T-helper 9 cell (primary cell): ENCODE data around the gene TAPBPL.
"Not testable (repeated sequence)": the region's sequence is repeated elsewhere in the genome, so short reads cannot be mapped to it uniquely, and the experiment has no call there.

Source experiments
- DNase-seq: peaks from one replicate; pipeline ENCODE4 v3.0.0-alpha.2; 2020
- total RNA-seq, 2 donors: gene quantifications; one replicate each; lab custom pipeline; 2026; lab: John Stamatoyannopoulos, UW

The TAPBPL gene
- 25.1 to 42.0 reads per million in 2 donors for total RNA-seq

DNA sequence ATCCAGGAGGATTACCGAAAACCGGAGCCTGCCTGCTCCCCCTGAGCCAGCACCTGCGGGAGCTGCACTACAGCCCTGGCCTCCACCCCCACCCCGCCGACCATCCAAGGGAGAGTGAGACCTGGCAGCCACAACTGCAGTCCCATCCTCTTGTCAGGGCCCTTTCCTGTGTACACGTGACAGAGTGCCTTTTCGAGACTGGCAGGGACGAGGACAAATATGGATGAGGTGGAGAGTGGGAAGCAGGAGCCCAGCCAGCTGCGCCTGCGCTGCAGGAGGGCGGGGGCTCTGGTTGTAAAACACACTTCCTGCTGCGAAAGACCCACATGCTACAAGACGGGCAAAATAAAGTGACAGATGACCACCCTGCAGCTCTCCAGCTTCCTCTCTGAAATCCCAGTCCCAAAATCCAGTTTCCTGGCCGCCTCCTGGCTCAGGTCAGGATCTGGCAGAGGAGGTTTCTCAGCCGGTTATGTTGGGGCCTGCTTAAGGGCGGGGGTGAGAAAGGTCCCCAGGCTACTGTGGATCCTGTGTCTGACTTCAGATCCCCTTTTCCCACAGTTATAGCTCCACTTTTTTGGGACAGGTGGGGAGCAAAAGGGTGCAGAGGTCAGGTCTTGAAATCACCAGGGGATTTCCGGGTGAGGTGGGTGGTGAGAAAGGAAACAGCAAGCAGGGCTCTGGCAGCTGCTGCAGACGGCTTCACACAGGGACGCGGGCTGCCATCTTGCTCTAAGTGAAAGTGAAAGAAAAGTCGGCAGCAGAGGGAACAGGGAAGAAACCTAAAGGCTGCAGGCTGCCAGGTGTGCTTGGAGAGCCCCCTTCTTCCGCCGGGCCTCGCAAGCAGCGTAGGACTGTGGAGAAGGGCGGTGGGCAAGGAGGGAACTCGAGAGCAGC lies at the start of gene TAPBPL:
Gene TAPBPL, plus strand, starts transcription at position 695 of the 897 bp plus-strand sequence. CDS start 207 bp downstream, outside the sequence.
- peak; percentile 66 for DNase-seq

GRCh38 chr12:6404390-6404789 lies 47.5 kb upstream of the TAPBPL start:
- DNase-seq, result no peak

- DNase-seq, result no peak
Observed at GRCh38 chr12:6405963-6406362, 45.9 kb upstream of the TAPBPL start.

GRCh38 chr12:6407236-6407954 lies 44.4 kb upstream of the TAPBPL start:
- no peak for DNase-seq

GRCh38 chr12:6416596-6416995 lies 35.2 kb upstream of the TAPBPL start:
- DNase-seq, result no peak

DNA sequence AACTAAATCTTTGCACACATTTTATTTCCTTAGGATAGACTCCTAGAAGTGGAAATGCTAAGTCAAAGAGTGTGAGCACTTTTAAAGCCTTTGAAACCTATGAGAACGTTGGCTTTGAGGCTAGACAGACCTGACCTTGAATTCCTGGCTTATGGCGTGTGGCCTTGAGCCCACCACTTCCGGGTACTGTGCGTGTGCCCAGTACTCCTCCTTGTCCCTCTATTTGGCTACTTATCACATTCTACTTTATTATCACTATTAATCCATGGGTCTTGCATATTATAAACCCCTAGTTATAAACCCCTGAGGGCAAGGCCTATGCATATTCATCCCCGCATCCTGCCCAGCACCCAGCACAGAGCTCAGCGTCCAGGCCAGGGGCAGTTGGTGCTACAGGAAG lies 33.0 kb upstream of the TAPBPL start:
- no peak for DNase-seq

GRCh38 chr12:6420364-6420763 lies 31.5 kb upstream of the TAPBPL start:
- no peak for DNase-seq

GRCh38 chr12:6423267-6424007 lies 28.4 kb upstream of the TAPBPL start:
- peak; percentile 62 for DNase-seq

DNA sequence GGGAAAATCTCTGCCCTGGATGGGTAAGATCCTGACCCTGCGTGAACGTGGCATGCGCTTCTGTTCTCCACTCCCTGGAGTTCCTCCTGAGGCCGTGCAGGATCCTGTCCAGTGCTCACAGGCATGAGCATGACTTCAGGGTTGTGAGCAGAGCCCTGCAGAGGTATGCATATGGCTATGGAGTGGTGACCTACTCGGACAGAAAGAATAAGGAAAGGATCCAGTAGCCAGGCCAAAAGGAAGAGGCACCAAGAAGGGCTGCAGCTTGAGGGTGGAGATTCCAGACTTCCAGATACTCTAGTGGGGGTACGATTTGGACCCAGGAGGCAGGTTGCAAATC lies 27.9 kb upstream of the TAPBPL start:
- DNase-seq, result no peak

DNA sequence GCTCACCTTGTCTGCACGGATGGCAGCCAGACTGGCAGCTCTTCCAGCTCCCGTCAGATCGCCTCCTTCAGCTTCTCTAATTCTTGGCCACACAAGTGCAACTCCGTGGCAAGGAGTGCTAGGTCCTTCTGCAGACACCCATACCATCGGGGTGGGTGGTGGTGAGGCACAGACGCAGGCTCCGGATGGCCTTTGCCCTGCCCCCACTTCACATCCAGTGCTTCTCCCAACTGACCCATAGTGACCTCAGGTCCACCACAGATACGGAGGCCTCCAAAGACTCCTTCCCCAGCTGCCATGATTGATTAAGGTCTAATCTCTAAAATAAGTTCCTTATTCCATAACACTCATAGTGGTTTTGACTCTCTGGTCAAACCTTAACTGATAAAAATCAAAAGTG lies 27.0 kb upstream of the TAPBPL start:
- DNase-seq, result no peak

DNA sequence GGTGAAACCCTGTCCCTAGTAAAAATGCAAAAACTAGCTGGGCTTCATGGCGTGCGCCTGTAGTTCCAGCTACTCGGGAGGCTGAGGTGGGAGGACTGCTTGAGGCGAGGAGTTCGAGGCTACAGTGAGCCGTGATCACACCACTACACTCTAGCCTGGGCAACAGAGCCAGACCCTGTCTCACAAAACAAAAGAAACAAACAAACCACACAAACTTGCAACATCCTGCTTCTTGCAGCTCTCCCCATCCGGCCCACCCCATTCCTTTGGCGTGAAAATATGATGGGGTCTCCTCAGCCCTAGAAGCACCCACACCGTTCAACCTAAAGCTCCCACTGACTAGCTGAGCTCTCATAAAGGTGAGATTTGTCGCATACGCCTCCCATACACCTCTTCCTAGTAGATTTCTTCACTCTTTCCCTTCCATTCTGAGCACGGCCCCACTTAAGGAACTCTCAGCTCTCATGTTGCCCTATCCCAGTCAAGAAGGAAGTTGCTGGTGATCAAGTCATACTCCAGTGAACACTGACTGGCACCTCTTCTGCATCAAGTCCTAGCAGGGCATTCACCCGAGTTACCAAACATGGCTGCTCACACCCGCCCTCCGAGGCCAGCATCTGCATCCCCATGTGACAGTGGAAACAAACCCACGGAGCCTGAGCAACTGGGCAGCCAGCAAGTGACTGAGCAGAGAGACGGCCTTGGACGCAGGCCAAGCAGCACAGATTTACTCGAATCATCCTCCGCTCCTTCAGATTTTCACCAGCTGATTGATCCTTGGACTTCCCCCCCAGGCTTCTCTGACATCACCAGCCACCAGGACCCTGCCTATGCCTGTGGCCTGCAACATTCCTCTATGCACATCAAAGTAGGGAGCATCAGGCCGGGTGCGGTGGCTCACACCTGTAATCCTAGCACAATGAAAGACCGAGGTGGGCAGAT lies 26.0 kb upstream of the TAPBPL start:
- no peak for DNase-seq

- peak; percentile 51 for DNase-seq
Observed at GRCh38 chr12:6426882-6427671, 24.8 kb upstream of the TAPBPL start.

GRCh38 chr12:6427796-6428195 lies 24.0 kb upstream of the TAPBPL start:
- not testable (repeated sequence) for DNase-seq

GRCh38 chr12:6428326-6428725 lies 23.5 kb upstream of the TAPBPL start:
- no peak for DNase-seq

DNA sequence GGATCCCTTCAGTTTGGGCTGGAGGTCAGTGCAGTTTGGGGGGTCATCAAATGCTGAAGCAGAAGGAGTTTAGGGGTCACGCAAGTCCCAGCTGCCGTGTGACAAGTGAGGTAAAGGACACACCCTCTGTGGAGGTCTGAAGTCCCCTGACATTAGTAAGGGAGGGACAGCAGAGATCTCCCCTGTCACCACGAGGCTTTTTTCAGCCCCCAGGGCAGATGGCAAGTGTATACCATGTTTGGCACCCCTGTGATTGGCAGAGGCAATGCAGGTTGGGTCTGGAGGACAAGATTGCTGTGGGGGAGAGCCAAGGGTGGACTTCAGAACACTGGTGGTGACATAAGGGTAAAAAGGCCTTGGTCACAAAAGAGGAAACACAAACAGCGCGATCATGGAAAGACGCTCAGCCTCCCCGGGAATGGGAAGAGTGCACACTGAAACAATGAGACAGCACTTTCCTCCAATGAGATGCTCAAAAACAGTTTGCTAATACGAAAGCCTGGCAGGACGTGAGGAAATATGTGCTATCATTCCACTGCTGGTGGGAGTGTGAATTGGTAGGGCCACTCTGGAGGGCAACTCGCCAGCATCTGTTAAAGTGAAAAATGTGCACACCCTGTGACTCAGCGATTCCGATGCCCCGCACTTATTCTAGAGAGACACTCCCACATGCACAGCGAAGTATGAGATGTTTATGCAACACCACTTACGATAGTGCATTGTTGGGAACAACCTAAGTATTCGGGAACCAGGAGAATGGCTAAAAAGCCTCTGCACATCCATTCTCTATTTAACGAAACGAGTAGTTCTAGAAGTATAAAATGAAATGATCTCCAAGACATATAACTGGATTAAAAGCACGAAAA lies 21.5 kb upstream of the TAPBPL start:
- no peak for DNase-seq

GRCh38 chr12:6432991-6433390 lies 18.9 kb upstream of the TAPBPL start:
- no peak for DNase-seq

- no peak for DNase-seq
Observed at GRCh38 chr12:6434205-6435140, 17.4 kb upstream of the TAPBPL start.

DNA sequence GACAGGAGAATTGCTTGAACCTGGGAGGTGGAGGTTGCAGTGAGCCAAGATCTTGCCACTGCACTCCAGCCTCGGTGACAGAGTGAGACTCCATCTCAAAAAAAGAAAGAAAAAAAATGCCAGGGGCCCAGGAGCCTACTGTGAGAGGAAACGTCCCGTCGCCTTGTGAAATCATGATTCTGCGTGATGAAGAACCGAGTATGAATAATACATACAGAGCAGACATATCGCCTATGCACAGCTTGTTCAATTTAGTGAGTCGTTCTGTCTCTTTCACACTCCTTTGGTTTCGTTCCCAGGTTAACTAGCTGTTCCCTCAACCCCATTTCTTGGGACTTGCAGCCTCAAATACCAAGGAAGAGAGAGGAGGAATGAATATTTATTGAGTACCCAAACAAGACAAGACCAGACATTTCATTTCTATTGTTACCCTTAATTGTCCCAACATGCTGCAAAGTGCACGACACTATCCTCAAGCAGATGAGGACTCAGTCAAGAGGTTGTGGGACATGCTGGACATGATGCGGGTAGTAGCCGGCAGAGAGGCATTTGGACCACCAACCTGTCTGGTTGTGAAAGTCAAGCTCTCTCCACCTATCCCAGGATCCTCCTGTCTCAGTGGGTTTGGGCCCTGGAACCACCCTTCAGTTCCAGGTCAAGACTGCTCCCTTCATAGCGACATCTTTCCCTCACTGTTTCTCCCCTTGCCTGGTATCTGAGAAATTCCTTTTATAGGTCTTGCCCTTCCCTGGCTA lies 15.7 kb upstream of the TAPBPL start:
- DNase-seq, result no peak
